ENCODE measurements around the gene CEP104.

The CEP104 gene

GRCh38 chr1:3876716-3877115, 19.7 kb upstream of the CEP104 start:
- TF ChIP-seq CTCF (conservative IDR thresholded peaks at IDR 0.05) (no peak), ZFX (IDR thresholded peaks at IDR 0.05) (no peak)
- no peak overlapping the region for H3K27ac ChIP-seq

- TF ChIP-seq CTCF (conservative IDR thresholded peaks at IDR 0.05) (no peak), ZFX (IDR thresholded peaks at IDR 0.05) (no peak)
- H3K27ac ChIP-seq, result no peak overlapping the region
Measured at GRCh38 chr1:3874736-3875135, 17.7 kb upstream of the CEP104 start.

DNA sequence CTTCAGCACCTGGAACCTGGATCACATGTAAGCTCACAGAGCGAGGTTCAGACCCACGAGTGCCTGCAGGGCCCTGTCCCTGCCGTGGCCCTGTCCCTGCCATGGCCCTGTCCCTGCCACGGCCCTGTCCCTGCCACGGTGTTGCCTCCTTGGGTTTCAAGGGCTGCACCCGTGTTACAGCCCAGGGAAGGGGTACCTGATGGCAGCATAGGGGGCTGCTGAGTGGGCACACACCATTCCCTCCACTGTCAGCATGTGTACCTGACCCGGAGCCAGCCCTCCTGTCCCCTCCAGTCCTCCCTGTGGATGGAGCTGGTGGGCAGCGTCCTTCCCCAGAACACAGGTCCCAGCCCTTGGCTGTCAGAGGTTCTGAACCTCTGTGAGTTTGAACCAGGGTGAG, 15.5 kb upstream of the CEP104 start:
- H3K27ac ChIP-seq, result no peak overlapping the region
- TF ChIP-seq ZFX (IDR thresholded peaks at IDR 0.05) (no peak), CTCF (conservative IDR thresholded peaks at IDR 0.05) (no peak)

DNA sequence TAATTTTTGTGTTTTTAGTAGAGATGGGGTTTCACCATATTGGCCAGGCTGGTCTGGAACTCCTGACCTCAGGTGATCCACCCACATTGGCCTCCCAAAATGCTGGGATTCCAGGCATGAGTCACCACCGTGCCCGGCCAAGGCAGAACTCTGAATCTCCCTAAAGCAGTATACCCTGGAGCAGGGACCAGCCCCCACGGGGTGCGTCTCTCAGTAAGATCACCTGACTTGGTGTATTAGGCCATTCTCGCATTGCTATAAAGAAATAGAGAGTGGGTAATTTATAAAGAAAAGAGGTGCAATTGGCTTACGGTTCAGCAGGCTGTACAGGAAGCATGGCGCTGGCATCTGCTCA, 14.4 kb upstream of the CEP104 start:
- no peak overlapping the region for H3K27ac ChIP-seq
- TF ChIP-seq ZFX (IDR thresholded peaks at IDR 0.05), result no peak

GRCh38 chr1:3869751-3870301, 12.8 kb upstream of the CEP104 start:
- H3K27ac ChIP-seq, result no peak overlapping the region
- no peak for TF ChIP-seq ZFX (IDR thresholded peaks at IDR 0.05)
- TF ChIP-seq CTCF (conservative IDR thresholded peaks at IDR 0.05), result no peak

- TF ChIP-seq CTCF (conservative IDR thresholded peaks at IDR 0.05) (no peak), ZFX (IDR thresholded peaks at IDR 0.05) (no peak)
- H3K27ac ChIP-seq, result no peak overlapping the region
Measured at GRCh38 chr1:3868464-3869006, 11.5 kb upstream of the CEP104 start.

GRCh38 chr1:3865606-3866160, 8.7 kb upstream of the CEP104 start:
- TF ChIP-seq CTCF (conservative IDR thresholded peaks at IDR 0.05), result no peak
- TF ChIP-seq ZFX (IDR thresholded peaks at IDR 0.05), result no peak

DNA sequence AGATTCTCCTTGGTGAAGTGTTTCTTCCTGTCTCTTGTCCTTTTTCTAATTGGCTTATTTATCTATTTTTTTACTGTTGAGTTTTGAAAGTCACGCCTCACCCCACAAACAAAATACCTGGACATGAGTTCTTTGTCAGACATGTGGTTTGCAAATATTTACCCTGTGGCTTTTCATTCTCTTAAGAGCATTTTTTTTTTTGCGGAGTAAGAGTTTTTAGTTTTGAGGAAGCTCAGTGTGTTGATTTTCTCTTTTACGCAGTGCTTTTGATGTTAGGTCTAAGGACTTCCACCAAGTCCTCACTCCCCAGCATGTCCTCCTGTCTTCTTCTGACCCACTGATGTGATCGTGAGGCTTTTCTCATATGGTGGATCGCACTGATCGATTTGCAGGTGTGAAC, 7.9 kb upstream of the CEP104 start:
- TF ChIP-seq CTCF (conservative IDR thresholded peaks at IDR 0.05) (no peak), ZFX (IDR thresholded peaks at IDR 0.05) (no peak)
- no peak overlapping the region for H3K27ac ChIP-seq

More at GRCh38 chr1:3865606-3866160, 8.7 kb upstream of the CEP104 start:
- no peak overlapping the region for H3K27ac ChIP-seq

All from C4-2B (cell line).